Heart left ventricle (tissue), 13 donors: ENCODE measurements around the gene FAM241B.

Experiments used
- CTCF ChIP-seq, 12 donors: fragments of 200-600 bp; sonication (generic) in 4 of 12; IDR thresholded peaks; one replicate each; pipeline versions ENCODE4 v1.5.0 to v1.8.0; 2018 to 2022; ENCODE audit warnings: antibody characterized with exemption in 12 of 12, mild to moderate bottlenecking in 5 of 12
- POLR2A ChIP-seq, 2 donors: fragments of 450-650 bp; IDR thresholded peaks; one replicate each; pipeline ENCODE4 v1.6.1; 2017; ENCODE audit warnings: antibody characterized with exemption in 2 of 2, mild to moderate bottlenecking in 2 of 2, moderate library complexity in 2 of 2
- donor health status: ischemic (EF 13 %, LVEDD 7.1; RV severe dilation, severe dysfunction).
- donor health status: DM: no; HTN: yes; CAD: no.
- donor health status: DM: no; HTN: no; CAD: no.
- donor health status: ischemic (EF 25% LVEDD 6.9; RV normal size, moderate dysfunction).
- donor health status: ischemic (EF 25% LVEDD 5.7; RV mildly dilated, moderate dysfunction).
- donor health status: ischemic (EF 35%, LVEDD 5.7; RV mildly dilated, moderate dysfunction).
- donor health status: nonischemic (EF 11% LVEDD 7.7; RV severe dilation, severe dysfunction).
- donor health status: DM: yes; HTN: yes; CAD: no.
- donor health status: PGD.
- donor health status: ischemic (EF 29% LVEDD 5.4; RV normal size, mild dysfunction).
- donor health status: nonischemic (EF 23%, LVEDD 6.1; RV moderate dilation, normal function).

DNA sequence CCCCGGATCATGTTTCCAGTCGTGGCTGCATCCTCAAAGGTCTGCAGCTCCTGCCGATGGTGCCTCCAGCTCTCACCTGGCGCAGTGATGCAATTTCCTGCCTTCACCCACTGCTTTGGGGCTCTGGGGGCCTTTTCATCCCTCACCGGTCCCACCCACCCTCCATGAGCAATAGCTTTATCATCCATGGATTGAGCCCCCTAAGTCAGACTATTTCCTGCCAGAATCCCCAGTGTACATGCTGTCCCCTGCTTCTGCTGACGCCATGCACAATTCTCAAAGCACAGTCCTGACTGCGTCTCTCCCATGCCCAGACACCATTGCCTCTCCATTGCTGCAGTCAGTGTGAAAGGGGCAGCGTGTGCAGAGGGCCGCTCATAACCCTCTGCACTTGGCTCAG is 49.7 kb downstream of the FAM241B start:
- TF ChIP-seq POLR2A (IDR thresholded peaks at IDR 0.05) (no peak), CTCF (IDR thresholded peaks at IDR 0.05) (no peak)
